AG09309 (cell line): ENCODE data around the gene CYTH1.

ENCODE experiments used
- DNase-seq: peaks from one replicate; pipeline ENCODE4 v3.0.0-alpha.2; 2010; ENCODE audit warnings: low read depth
- H3K4me3 ChIP-seq: 2 replicates; pipeline ENCODE4 v1.5.1; 2011; ENCODE audit warnings: mild to moderate bottlenecking, low read depth, low read length, moderate library complexity; ENCODE audit not compliant: control insufficient read depth
- CTCF ChIP-seq: IDR thresholded peaks from 2 replicates; pipeline ENCODE4 v1.5.1; 2011; ENCODE audit warnings: mild to moderate bottlenecking, low read depth, low read length, inconsistent platforms; ENCODE audit not compliant: insufficient read depth, control insufficient read depth; ENCODE audit errors: missing control alignments

CYTH1 gene

GRCh38 chr17:78806451-78806850 lies 24.4 kb upstream of the CYTH1 start:
- no peak overlapping the region for H3K4me3 ChIP-seq
- peak; percentile 6 for TF ChIP-seq CTCF
- DNase-seq = no peak

GRCh38 chr17:78805301-78805700 lies 23.2 kb upstream of the CYTH1 start:
- no peak overlapping the region for H3K4me3 ChIP-seq
- DNase-seq = no peak

GRCh38 chr17:78804777-78805176 lies 22.7 kb upstream of the CYTH1 start:
- no peak overlapping the region for H3K4me3 ChIP-seq
- DNase-seq = no peak
- TF ChIP-seq CTCF = no peak

More at GRCh38 chr17:78805301-78805700, 23.2 kb upstream of the CYTH1 start:
- TF ChIP-seq CTCF = no peak

- DNase-seq = no peak
- TF ChIP-seq CTCF = no peak
- no peak overlapping the region for H3K4me3 ChIP-seq
Measured at GRCh38 chr17:78803186-78803845, 21.2 kb upstream of the CYTH1 start.

GRCh38 chr17:78802459-78802858 lies 20.4 kb upstream of the CYTH1 start:
- DNase-seq = no peak
- TF ChIP-seq CTCF = no peak
- H3K4me3 ChIP-seq = no peak overlapping the region

- DNase-seq = no peak
- H3K4me3 ChIP-seq = no peak overlapping the region
- TF ChIP-seq CTCF = no peak
Measured at GRCh38 chr17:78802008-78802407, 19.9 kb upstream of the CYTH1 start.
